Astrocyte of the cerebellum (primary cell): ENCODE results near the gene FSTL4.

Experiments
- DNase-seq: peaks from one replicate; pipeline ENCODE4 v3.0.0-alpha.2; 2011; ENCODE audit warnings: low read depth
- H3K4me3 ChIP-seq: 2 replicates; pipeline ENCODE4 v1.5.1; 2011; ENCODE audit warnings: mild to moderate bottlenecking, low read depth, low read length, moderate library complexity
- in situ Hi-C: cut with HindIII; loops from 2 replicates; pipeline ENCODE4 v1.10.0; 2017; ENCODE audit warnings: low sequenced_read_pairs
- TF ChIP-seq, protein P1 (sequence below): IDR thresholded peaks from 2 replicates; pipeline ENCODE4 v1.5.1; 2012; ENCODE audit warnings: low read length, low read depth, moderate library complexity, mild to moderate bottlenecking; ENCODE audit errors: missing control alignments

Gene FSTL4

DNA sequence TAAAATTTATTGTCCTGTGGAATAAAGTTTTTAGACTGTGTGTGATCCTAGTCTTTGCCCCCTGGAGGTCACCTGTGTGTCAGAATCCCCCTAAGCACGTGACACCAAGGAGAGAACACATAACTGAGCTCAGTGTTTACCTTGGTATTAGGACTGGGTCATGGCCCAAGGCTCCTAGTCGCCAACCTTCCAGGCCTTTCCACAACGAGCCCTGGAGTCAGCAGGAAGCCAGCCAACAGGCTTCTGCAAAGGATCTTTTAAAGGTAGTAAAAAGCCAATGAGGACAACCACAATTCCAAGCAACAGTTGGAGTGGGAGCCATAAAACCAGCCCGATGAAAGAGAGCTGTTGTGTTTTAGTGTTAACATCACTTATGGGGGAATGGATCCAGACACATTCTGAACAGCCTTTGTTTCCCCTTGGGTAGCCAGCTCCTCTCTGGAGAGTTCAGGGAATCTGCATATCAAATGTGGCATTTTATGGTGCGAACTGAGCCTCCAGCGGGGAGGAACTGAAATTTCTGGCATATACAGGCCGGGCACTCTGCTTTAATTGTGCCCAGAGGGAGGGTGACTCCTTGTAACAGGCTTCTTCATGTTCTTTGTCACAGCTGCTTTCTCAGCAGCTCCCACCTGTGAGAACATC, 239.9 kb downstream of the FSTL4 start:
- in situ Hi-C loops = no loop called here
- TF ChIP-seq, protein P1, sequence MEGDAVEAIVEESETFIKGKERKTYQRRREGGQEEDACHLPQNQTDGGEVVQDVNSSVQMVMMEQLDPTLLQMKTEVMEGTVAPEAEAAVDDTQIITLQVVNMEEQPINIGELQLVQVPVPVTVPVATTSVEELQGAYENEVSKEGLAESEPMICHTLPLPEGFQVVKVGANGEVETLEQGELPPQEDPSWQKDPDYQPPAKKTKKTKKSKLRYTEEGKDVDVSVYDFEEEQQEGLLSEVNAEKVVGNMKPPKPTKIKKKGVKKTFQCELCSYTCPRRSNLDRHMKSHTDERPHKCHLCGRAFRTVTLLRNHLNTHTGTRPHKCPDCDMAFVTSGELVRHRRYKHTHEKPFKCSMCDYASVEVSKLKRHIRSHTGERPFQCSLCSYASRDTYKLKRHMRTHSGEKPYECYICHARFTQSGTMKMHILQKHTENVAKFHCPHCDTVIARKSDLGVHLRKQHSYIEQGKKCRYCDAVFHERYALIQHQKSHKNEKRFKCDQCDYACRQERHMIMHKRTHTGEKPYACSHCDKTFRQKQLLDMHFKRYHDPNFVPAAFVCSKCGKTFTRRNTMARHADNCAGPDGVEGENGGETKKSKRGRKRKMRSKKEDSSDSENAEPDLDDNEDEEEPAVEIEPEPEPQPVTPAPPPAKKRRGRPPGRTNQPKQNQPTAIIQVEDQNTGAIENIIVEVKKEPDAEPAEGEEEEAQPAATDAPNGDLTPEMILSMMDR = no peak
- no peak for DNase-seq
- H3K4me3 ChIP-seq = no peak overlapping the region

DNA sequence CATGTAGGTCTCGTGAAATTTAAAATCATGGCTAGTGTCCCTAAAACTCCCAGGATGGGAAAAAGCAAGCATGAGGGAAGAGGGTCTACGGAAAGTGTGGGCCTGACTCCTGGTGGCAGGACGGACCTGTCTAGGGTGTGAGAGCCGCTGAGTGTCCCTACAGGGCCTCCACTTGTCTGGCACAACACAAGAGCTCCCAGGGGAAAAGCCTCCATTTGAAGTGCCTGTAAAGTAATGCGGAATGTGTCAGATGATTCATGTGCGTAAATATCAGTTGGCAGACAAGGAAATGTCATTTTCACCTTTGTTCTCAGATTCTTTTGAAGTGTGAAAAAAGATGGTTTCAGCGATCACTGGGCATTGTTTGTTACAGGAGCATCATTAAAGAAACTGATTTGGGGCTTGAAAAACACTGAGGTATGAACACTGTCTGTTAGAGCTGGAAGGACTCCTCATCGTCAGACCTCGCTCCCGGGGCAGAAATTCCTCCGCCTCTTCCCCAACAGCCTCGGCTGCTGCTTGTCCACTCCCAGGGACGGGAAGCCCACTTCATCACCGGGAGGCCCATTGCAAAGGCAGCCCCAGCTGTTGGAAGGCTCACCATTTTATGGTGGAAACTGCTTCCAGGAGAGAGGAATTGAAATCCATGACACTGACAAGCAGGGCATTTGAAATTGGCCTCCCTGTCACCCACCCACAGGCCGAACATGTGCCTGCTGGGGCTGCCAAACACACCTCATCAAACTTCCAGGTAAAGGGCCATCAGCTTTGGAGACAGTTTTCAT, 240.8 kb downstream of the FSTL4 start:
- DNase-seq = no peak
- TF ChIP-seq, protein P1 = no peak
- in situ Hi-C loops = no loop called here
- H3K4me3 ChIP-seq = no peak overlapping the region

DNA sequence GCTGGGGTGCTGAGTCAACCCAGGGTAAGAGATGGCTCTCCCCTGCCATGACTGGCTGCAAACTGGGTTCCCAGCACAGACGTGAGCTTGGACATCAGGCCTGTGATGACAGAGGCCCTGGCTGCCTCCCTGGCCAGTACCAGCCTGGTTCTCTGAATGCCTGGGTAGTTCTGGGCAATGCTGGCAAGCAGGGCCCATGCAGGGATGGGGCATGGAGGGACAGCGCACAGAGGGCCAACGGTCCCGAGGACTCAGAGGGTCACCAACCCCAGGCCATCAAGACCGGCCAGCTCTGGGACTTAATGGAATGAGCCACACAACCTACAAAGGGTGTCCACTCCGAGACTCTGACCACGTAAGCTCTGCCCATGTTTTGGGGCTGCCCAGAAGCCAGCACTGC, 241.4 kb downstream of the FSTL4 start:
- in situ Hi-C loops = no loop called here

DNA sequence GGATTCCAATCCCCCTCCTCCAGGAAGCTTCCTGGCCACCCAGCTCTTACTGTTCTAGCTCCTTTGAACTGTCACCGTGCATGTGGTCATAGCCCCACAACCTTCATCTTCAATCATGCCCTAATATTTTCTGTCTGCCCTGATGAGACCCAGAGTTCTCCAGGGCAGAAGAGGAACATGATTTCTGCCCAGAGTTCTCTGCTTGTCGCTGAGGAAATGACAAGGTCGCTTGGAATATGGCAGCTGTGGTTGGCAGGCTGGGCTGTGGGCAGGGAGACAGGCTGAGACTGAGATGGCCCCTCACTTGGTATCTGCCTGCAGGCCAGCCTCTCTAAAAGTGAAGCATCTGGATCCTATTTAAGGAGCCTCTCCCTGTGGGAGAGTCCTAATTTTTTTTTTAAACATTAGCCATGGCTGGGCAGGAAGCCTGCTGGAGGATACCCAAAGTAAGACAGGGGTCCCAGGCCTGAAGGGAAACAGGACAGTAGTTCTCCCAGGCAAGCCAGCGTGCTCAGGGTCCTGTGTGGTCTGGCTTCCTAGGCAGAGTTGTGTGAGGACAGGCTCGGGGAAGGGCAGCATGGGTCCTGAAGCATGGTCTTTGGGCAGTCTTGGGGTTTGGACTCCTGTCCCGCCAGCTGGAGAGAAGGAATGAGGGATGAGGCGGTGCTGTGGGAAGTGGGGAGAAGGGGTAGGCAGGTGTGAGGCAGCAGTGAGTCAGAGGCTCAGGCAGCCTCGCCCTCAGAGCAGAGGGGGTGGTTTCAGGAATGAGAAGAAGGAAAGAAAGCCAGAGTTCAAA, 242.1 kb downstream of the FSTL4 start:
- in situ Hi-C loops = no loop called here
- TF ChIP-seq, protein P1 = no peak
- DNase-seq = no peak
- no peak overlapping the region for H3K4me3 ChIP-seq

More for the DNA sequence above, 241.4 kb downstream of the FSTL4 start:
- DNase-seq = no peak
- TF ChIP-seq, protein P1 = no peak
- H3K4me3 ChIP-seq = no peak overlapping the region

DNA sequence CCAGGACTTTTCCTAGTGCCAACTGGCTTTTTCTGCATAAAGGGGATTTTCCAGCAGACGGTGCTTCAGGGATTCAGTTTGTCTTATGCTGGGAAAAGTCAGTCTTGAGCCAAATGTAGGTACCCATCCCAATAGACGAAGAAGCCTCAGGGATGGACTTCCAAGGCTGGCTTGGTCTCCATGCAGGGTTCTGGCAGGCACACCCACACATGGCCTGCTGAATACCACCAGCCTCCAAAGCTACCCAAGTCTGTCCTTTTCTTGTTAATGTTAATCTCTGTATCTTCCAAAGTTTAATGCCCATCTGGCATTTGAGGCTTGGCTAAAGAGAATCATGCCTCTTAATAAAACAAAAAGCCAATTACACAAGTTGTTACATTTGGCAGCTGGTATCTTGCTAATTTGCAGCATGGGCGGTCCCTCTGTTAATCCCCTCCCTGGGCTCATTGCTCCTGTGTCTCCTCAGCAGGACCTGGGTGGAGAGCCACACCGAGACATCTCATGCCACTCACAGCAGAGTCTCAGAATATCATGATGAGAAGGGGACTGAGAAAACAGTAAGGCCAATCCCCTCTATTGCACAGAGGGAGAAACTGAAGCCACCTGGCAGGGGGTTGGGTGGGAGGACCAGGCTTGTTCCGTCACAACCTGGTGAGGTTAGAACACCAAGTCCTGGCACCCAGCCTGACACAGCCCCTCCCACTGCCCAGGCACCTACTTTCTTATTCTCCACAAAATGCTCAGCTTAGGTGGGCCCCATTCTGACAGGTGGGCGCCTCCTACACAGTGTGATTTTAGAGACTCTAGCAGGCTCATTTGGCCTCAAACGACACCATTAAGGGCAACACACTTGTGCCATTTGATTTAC, 243.2 kb downstream of the FSTL4 start:
- no peak for DNase-seq
- TF ChIP-seq, protein P1 = no peak
- in situ Hi-C loops = no loop called here
- no peak overlapping the region for H3K4me3 ChIP-seq

DNA sequence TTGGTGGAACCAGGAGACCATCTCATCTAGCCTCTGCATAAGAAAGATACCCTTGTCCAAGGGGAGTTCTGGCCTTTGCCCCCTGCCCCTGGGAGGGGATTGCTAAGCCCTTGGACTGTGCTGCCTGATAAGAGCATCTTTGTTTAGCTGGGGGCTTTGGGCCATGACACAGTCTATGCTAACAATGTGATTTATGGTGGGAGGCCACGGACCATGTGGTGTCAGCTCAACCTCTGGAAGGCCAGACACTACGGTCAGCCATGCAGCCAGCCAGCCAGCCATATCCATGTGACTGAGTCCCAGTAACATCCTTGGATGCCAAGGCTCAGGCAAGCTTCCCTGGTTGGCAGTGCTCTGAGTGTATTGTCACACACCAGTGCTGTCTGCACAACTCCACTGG, 244.4 kb downstream of the FSTL4 start:
- TF ChIP-seq, protein P1 = no peak

More for the DNA sequence above, 244.4 kb downstream of the FSTL4 start:
- in situ Hi-C loops = no loop called here
- no peak for DNase-seq
- no peak overlapping the region for H3K4me3 ChIP-seq
